Activated CD8-positive, alpha-beta memory T cell treated with anti-CD3 and anti-CD28 coated beads, Interleukin-2, amount 50 U/mL, for 24 hours (primary cell): Measurements from ENCODE around the gene NT5DC2.

Experiments used
- DNase-seq: peaks from one replicate; pipeline ENCODE4 v3.0.0-alpha.2; 2020; ENCODE audit errors: extremely low read depth

Gene NT5DC2

DNA sequence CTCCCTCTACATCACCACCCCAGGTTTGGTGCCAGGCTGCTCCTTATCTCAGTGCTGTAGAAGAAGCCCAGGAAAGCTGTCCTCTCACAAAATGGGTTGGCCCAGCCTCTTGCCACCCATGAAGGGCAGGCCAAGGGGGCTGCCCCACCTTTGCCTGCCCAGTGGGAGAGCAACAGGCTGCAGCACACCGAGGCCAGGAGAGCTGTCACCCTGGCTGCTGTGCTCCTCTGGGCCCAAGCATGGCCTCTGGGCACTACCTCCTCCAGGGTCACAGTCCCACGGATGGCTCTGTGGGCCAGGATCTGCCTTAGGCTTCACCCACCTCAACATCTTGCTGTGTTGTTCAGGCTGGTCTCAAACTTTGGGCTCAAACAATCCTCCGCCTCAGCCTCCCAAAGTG lies 44.9 kb downstream of the NT5DC2 start:
- DNase-seq = no peak

DNA sequence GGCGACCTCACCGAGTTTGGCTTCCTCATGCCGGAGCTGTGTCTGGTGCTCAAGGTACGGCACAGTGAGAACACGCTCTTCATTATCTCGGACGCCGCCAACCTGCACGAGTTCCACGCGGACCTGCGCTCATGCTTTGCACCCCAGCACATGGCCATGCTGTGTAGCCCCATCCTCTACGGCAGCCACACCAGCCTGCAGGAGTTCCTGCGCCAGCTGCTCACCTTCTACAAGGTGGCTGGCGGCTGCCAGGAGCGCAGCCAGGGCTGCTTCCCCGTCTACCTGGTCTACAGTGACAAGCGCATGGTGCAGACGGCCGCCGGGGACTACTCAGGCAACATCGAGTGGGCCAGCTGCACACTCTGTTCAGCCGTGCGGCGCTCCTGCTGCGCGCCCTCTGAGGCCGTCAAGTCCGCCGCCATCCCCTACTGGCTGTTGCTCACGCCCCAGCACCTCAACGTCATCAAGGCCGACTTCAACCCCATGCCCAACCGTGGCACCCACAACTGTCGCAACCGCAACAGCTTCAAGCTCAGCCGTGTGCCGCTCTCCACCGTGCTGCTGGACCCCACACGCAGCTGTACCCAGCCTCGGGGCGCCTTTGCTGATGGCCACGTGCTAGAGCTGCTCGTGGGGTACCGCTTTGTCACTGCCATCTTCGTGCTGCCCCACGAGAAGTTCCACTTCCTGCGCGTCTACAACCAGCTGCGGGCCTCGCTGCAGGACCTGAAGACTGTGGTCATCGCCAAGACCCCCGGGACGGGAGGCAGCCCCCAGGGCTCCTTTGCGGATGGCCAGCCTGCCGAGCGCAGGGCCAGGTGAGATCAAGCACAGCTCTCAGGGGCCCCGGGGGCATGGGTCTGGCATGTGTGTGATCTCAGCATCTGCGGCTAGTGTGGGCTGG lies 45.6 kb downstream of the NT5DC2 start:
- DNase-seq = no peak

DNA sequence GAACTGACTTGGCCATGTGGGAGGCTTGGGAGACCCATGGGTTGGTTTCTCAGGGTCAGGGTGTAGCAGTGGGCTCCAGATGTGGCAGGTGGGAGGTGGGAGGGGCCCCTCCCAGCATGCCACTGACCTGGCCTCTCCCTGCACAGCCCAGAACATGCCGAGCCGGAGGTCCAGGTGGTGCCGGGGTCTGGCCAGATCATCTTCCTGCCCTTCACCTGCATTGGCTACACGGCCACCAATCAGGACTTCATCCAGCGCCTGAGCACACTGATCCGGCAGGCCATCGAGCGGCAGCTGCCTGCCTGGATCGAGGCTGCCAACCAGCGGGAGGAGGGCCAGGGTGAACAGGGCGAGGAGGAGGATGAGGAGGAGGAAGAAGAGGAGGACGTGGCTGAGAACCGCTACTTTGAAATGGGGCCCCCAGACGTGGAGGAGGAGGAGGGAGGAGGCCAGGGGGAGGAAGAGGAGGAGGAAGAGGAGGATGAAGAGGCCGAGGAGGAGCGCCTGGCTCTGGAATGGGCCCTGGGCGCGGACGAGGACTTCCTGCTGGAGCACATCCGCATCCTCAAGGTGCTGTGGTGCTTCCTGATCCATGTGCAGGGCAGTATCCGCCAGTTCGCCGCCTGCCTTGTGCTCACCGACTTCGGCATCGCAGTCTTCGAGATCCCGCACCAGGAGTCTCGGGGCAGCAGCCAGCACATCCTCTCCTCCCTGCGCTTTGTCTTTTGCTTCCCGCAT lies 46.4 kb downstream of the NT5DC2 start:
- DNase-seq = no peak

DNA sequence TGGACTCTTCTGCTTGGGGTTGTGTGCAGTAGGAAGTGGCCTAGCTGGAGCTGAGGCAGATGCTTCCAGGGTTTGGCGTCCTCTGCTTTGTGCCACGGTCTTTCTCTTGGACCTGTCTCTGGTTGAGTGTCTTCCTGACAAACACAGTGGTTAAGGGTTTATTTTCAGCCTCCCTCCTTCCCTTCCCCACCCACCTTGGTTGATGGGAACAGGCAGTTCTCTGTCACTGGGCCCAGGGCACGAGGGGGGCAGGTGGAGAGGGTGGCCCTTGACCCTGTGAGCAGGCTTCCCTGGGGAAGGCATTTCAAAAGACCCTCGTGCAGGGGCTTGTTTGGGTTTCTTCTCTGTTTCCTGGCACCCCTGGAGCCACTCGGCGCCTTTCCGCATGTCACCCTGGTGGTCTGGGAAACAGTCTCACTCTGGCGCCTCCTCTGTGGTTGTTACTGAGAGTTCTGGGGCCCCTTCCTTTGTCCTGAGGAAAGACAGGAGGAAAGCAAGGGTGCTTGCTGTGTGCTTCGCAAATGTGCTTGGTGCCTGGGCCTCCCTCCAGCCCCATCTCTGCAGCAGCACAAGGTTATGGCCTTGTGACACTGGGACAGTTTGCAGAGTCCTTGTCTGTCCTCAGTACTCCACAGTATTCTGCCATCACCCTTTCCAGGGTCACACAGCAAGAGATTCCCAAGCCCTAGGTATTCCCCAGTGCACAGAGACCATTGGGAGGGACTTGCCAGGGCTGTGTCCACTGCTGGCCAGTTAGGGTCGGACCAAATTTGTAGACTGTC lies 48.8 kb downstream of the NT5DC2 start:
- DNase-seq = no peak

DNA sequence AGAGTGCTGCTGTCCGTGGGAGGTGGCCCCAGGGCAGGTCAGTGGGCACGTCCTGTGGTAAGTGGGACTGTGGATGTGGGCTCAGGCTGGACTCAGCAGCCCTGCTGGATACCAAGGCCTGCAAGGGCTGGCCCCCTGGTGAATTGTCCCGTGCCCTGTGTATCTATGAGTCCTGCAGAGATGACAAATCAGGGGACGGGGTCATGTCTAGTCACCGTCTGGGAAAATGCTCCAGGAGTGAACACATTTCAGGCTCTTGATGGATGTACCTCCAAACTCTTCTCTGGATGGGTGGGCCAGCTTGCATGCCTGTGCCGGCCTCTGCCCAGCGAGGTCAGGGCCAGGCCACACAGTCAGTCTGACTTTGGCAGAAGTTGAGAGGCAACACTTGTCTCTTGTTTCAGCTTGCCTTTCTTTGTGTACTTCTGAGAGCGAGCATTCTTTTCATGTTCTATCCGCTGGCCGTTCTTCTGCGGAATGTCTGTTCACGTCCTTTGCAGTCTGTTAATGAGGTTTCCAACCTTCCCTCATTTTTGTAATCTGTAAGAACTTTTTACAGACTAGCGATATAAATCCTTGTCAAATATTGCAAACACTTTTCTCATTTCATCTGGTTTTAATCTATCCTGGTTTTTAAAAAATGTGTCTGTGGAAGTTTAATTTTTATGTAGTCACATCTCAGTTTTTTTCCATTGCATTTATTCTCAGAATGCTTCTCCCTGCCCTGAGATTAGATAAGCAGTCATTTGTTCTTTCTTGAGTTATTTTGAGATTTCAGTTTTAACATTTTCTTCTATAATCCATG lies 49.9 kb downstream of the NT5DC2 start:
- DNase-seq = no peak

DNA sequence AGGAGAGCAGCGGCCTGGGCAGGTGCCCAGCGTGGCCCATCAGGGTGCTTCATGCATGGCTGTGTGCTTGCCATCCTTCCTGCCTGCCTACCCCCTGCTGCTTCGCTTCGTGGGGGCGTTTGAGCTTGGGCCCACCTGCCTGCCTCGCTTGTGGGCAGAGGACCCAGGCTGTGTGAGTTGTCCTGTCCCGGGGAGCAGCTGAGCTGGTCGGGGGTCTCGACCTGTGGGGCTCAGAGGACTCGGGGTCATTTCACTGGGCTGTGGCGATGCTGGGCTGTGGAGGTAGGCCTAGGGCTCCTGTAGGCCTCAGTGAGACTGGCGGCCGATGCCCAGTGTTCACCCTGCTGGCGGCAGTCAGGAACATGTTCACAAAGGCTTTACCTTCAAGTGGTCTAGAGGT lies 50.6 kb downstream of the NT5DC2 start:
- no peak for DNase-seq

DNA sequence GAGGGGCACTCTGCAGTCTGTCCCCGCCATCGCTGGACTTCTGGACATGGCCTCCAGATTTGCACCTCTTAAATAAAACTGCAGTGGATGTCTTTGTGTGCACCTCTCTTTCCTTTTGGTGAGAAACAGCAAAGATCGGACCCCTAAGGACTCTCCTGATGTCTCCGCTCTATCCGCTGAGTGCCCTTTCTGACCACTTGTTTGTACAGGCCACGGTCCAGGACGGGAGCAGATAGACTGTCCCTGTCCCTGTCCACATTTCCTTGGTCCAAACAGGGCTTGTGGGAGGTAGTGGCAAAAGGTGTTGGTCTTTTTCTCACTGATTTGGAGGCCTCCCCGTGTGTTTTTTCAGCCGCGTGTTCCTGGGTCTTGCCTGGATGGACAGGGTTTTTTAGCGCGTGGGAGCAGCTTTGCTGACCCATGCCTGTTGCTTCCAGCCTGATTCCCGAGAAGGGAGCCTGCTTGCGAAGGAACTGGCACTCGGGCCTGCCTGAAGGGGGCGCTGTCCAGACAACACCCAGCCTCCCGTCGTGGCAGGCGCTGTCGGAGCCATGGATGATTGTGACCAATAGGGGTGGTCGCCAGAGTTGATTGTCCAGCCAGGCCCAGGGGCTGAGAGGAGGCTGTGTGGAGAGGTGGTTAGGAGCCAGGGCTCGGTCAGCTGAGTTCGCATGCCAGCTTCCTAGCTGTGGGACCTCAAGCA lies 51.7 kb downstream of the NT5DC2 start:
- no peak for DNase-seq

DNA sequence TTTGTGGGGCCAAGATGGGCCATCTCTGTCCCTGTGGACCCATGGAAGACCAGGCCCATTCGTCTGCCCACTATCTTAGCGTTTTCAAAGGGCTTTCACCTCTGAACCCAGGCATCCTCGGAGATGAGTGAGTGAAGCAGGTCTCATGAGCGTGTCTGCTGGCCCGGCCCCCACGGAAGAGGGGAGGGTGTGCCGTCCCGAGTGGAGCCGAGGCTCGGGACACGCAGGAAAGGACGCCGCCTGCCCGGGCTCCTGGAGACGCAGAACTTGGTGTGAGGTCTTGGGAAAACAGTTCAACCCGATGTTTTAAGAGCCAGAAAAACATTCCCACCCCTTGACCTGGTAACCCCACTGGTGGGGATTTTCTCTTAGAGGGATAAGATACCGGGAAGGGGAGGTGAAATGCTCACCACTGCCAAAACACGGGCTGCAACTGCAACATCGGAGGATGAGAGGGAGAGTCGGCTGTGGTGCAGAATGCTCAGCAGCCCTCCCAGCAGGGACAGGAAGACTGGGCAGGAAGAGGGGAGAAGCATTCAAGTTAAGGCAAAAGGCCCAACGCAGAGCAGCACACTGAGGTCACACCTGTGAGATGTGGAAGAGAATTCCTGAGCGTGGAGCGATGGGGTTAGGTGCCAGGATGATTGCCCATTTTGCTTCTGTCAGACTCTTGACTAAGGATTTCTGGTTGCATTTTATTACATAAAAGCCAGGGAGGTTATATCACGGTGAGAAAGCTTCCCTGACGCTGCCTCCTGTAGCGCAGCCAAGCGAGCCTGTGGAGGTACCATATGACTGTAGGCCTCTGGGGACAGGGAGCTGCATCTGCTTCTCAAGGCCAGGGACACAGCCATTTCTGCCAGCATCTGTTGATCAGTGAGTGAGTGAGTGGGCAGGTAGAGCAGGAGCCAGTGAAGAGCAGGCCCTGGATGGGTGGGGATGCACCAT lies 52.6 kb downstream of the NT5DC2 start:
- no peak for DNase-seq

DNA sequence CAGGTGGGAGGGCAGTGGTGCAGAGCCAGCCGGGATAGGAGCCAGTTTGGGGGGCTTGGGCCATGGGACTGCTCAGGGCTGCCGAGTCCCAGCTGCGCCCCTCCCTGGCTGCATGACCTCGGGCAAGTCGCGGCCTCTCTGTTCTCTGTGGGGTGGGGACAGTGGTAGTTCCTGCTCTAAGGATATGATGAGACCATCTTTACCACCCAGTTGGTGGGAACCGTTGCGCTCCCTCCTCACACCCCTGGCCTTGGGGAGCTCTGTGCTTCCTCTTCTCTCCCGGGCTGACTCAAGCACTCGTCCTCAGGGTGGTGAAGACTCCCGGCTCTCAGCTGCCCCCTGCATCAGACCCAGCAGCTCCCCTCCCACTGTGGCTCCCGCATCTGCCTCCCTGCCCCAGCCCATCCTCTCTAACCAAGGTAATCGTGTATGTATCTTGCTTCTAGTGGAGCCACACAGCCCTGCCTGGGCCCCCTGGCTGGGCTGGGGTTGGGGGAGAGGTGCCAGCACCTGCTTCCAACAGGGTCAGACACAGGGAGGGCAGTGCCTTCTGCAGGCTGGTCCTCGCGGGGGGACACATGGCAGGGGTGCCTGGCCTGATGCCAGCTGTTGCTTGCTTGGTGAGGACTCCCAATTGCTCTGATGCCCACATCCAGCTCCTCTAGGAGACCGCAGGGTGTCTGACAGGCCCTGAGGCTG lies 53.6 kb downstream of the NT5DC2 start:
- no peak for DNase-seq

DNA sequence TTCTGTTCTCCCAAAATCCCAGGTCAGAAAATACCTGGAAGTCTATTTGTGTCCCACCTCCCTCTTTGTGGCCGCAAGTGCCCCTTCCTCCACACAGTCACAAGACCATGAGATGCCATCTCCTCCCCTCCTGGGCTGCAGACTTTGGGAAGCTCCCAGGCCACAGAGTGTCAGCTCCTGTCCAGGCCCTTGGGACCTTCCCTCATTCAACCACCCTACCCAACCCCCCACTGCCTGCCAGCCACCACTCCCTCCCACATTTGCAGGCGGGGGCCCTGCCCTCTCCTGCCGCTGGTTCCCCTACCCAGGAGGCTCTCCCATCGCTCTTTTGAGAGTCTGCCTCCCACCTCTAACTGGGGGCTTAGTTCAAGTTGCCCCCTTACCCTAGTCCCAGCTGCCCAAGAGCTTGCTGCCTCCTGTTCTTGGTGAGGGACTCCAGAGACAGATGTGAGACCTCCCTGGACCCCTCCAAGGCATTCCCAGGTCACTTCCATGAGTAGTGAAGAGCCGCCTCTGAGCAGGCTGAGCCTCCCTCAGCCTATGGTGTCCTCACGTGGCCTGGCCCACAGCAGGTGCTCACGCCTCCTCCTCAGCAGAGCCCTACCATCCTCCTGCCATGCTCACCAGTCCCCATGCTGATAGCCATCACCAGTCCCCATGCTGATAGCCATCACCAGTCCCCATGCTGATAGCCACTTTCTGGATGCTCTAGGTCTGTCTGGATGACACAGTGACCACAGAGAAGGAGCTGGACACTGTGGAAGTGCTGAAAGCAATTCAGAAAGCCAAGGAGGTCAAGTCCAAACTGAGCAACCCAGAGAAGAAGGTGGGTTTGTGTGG lies 54.4 kb downstream of the NT5DC2 start:
- no peak for DNase-seq

DNA sequence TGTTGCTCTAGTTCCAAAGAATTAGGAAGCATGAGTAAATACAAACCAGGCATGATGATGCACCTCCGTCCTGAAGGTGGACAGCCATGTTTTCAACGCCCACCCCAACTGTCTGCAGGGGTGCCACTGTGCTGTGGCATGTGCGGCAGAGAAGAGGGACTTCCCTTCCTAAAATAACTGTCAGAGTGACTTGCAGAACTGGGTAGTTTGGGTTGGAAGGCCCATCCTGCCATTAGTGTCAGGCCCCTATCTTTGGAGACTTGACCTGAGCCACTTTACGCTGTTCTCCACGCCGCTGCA lies 55.9 kb downstream of the NT5DC2 start:
- DNase-seq = no peak

DNA sequence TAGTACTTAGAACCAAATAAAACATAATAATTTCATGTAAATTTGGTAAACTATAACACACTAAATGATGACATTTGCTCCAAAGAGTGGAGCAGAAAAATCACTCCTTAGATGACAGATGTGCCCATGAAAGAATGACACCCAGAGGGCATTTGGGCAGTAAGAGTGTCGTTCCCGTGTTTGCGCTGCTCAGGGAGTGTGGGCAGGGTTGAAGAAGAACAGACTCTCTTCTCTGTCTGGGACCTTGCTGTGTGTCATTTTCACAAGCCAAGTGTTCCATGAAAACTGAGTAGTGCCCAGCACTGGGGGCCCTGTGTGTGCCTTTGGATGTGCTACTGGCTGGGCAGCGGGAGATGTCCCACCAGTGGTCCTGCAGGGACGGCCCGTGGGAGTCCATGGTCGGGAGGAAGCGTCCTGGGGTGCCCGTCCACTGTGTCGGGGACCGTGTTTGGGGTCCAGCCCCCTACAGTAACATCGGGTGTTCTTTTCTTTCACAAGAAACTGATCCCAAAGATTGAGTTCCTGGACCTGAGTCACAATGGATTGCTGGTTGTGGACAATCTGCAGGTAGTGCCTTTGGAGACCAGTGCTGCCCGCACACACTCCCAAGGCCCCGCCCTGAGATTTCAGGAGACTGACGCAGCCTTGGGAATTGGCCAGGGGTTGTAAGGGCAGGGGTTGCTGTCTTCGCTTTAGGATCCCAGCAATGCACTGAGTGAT lies 56.4 kb downstream of the NT5DC2 start:
- no peak for DNase-seq
